MM.1S (cell line): Measurements from ENCODE around the gene DISP3.

Source experiments
- DNase-seq: peaks from one replicate; pipeline ENCODE4 v3.0.0-alpha.2; 2015
- H2AFZ ChIP-seq: fragments of 300-600 bp; sonication (generic); 2 replicates; pipeline ENCODE4 v1.6.0; 2016; ENCODE audit warnings: antibody characterized with exemption, low read length
- H3F3A ChIP-seq: fragments of 300-600 bp; sonication (generic); 2 replicates; pipeline ENCODE4 v1.6.1; 2016; ENCODE audit warnings: mild to moderate bottlenecking, antibody characterized with exemption, low read length, moderate library complexity, mixed read lengths; ENCODE audit not compliant: insufficient read depth
- H3K27ac ChIP-seq: fragments of 300-600 bp; sonication (generic); 2 replicates; pipeline ENCODE4 v1.5.1; 2016; ENCODE audit warnings: mild to moderate bottlenecking, low read length
- H3K27me3 ChIP-seq: fragments of 300-600 bp; sonication (generic); replicated peaks from 2 replicates; pipeline ENCODE4 v1.6.0; 2016; ENCODE audit warnings: low read length; ENCODE audit not compliant: insufficient read depth
- H3K36me3 ChIP-seq: fragments of 300-600 bp; sonication (generic); replicated peaks from 2 replicates; pipeline ENCODE4 v1.6.1; 2016; ENCODE audit warnings: mild to moderate bottlenecking, low read length, mixed read lengths; ENCODE audit not compliant: insufficient read depth
- H3K4me1 ChIP-seq: fragments of 300-600 bp; sonication (generic); 2 replicates; pipeline ENCODE4 v1.6.1; 2016; ENCODE audit warnings: low read length, mixed read lengths
- H3K4me2 ChIP-seq: fragments of 300-600 bp; sonication (generic); 2 replicates; pipeline ENCODE4 v1.6.0; 2016; ENCODE audit warnings: low read depth, low read length
- H3K4me3 ChIP-seq: fragments of 300-600 bp; sonication (generic); 2 replicates; pipeline ENCODE4 v1.5.1; 2016; ENCODE audit warnings: low read length, mixed read lengths
- H3K79me2 ChIP-seq: fragments of 300-600 bp; sonication (generic); 2 replicates; pipeline ENCODE4 v1.6.1; 2016; ENCODE audit warnings: mixed run types, low read length, mixed read lengths
- H3K9ac ChIP-seq: fragments of 300-600 bp; sonication (generic); 2 replicates; pipeline ENCODE4 v1.6.1; 2016; ENCODE audit warnings: low read length, mixed read lengths
- H3K9me2 ChIP-seq: fragments of 300-600 bp; sonication (generic); replicated peaks from 2 replicates; pipeline ENCODE4 v1.6.1; 2016; ENCODE audit warnings: mild to moderate bottlenecking, low read length, mixed read lengths; ENCODE audit not compliant: insufficient read depth
- H3K9me3 ChIP-seq: fragments of 300-600 bp; sonication (generic); replicated peaks from 2 replicates; pipeline ENCODE4 v1.6.1; 2016; ENCODE audit warnings: mild to moderate bottlenecking, low read length, mixed read lengths; ENCODE audit not compliant: insufficient read depth
- H4K20me1 ChIP-seq: fragments of 300-600 bp; sonication (generic); 2 replicates; pipeline ENCODE4 v1.6.1; 2016; ENCODE audit warnings: mild to moderate bottlenecking, low read length, moderate library complexity, mixed read lengths; ENCODE audit not compliant: insufficient read depth
- EZH2 ChIP-seq: fragments of 300-600 bp; sonication (generic); optimal IDR thresholded peaks from 2 replicates; pipeline ENCODE3; 2017; ENCODE audit warnings: low read depth, mild to moderate bottlenecking, antibody characterized with exemption, low read length, mixed read lengths
- EZH2phosphoT487 ChIP-seq: fragments of 300-600 bp; sonication (generic); IDR thresholded peaks from 2 replicates; pipeline ENCODE4 v1.6.1; 2018; ENCODE audit warnings: antibody characterized with exemption, low read length
- TF ChIP-seq, protein P1 (sequence below): fragments of 300-600 bp; sonication (generic); IDR thresholded peaks from 2 replicates; pipeline ENCODE4 v1.5.1; 2016; ENCODE audit warnings: antibody characterized with exemption, low read length, mixed read lengths

The DISP3 gene

DNA sequence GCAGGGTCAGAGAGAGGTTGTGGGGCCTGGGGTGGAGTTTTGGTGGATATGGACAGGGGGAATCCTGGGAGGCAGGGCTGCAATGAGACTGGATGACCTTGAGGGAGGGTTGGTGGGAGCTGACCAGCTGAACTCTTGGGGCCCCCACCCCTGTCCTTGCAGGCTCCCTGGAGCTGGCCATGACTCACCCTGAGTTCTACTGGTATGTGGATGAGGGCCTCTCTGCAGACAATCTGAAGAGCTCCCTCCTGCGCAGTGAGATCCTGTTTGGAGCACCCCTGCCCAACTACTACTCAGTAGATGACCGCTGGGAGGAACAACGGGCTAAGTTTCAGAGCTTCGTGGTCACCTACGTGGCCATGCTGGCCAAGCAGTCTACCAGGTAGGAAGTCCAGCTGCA lies 23.6 kb downstream of the DISP3 start:
- Histone ChIP-seq H3K9ac (no peak overlapping the region), H3K9me2 (no peaks in the 10 kb centered on the region), H3K4me1 (no peaks in the 10 kb centered on the region), H3K4me2 (no peak overlapping the region), H3K27ac (no peak overlapping the region), H3K4me3 (no peak overlapping the region), H3K9me3 (no peaks in the 10 kb centered on the region), H3K36me3 (no peaks in the 10 kb centered on the region), H4K20me1 (no peaks in the 10 kb centered on the region), H3K27me3 (peaks cover 60% of the 10 kb centered on the region), H3F3A (no peaks in the 10 kb centered on the region), H2AFZ (no peak overlapping the region), H3K79me2 (no peaks in the 10 kb centered on the region)
- TF ChIP-seq, protein P1, sequence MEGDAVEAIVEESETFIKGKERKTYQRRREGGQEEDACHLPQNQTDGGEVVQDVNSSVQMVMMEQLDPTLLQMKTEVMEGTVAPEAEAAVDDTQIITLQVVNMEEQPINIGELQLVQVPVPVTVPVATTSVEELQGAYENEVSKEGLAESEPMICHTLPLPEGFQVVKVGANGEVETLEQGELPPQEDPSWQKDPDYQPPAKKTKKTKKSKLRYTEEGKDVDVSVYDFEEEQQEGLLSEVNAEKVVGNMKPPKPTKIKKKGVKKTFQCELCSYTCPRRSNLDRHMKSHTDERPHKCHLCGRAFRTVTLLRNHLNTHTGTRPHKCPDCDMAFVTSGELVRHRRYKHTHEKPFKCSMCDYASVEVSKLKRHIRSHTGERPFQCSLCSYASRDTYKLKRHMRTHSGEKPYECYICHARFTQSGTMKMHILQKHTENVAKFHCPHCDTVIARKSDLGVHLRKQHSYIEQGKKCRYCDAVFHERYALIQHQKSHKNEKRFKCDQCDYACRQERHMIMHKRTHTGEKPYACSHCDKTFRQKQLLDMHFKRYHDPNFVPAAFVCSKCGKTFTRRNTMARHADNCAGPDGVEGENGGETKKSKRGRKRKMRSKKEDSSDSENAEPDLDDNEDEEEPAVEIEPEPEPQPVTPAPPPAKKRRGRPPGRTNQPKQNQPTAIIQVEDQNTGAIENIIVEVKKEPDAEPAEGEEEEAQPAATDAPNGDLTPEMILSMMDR: no peak
- TF ChIP-seq EZH2phosphoT487 (no peak), EZH2 (no peak)
- no peak for DNase-seq

DNA sequence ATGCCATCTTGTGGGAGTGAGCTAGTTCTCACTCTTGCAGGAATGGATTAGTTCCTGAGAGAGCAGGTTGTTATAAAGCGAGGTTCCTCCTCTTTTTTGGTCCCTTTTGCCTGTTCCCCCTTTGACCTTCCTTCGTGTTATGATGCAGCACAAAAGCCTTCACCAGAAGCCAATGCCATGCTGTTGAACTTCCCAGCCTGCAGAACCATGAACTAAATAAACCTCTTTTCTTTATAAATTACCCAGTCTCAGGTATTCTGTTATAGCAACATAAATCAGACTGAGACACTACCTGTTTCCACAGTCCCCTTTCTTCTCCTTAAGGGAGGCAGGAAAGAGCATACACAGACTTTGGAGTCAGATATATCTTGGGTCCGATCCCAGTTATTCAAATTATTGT lies 25.6 kb downstream of the DISP3 start:
- Histone ChIP-seq H3K79me2 (no peaks in the 10 kb centered on the region), H3F3A (no peaks in the 10 kb centered on the region), H3K4me3 (no peak overlapping the region), H3K27me3 (peaks cover 47% of the 10 kb centered on the region), H3K9ac (no peak overlapping the region), H3K9me3 (no peaks in the 10 kb centered on the region), H2AFZ (no peak overlapping the region), H3K9me2 (no peaks in the 10 kb centered on the region), H3K4me2 (no peak overlapping the region), H4K20me1 (no peaks in the 10 kb centered on the region), H3K4me1 (no peaks in the 10 kb centered on the region), H3K27ac (no peak overlapping the region), H3K36me3 (no peaks in the 10 kb centered on the region)
- TF ChIP-seq EZH2 (no peak), EZH2phosphoT487 (no peak)
- TF ChIP-seq, protein P1: no peak
- DNase-seq: no peak

DNA sequence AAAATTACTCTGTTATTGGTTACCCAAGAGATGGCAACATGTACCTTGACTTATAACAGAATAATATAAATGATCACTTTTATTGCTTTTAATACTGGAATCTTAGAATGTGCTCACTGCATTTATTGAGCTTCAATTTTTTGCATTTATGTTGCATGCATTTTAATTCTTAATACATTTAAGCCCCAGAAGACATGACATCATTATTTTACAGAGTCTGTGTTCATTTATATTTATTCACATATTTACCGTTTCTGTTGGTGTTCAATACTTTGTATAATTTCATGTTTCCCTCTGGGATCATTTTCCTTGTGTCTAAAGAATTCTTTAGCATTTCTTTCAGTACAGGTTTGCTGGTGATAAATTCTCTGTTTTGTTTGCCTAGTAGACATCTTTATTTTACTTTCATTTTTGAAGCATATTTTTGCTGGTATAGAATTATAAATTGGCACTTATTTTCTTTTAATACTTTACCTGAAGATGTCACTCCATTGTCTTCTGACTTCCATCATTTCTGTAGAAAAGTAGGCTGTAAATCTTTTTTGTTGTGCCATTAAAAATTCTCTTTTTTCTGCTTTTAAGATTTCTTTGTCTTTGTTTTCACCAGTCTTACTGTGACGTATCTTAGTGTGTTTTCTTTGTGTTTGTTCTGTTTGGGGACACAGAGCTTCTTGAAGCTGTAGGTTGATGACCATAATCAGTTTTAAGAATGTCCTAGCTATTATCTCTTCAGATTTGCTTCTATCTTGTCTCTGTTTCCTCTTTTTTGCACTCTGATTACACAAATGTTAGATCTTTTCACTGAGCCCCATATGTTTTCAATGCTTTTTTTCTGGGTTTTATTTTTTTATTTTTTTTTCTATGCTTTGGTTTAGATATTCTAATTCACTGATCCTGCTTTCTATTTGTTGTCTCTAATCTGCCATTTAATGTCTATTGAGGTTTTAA lies 26.9 kb downstream of the DISP3 start:
- Histone ChIP-seq H3K9ac (no peak overlapping the region), H2AFZ (no peak overlapping the region), H3K4me3 (no peak overlapping the region), H4K20me1 (no peaks in the 10 kb centered on the region), H3F3A (no peaks in the 10 kb centered on the region), H3K4me2 (no peak overlapping the region), H3K79me2 (no peaks in the 10 kb centered on the region), H3K9me3 (no peaks in the 10 kb centered on the region), H3K27ac (no peak overlapping the region), H3K36me3 (no peaks in the 10 kb centered on the region), H3K4me1 (no peaks in the 10 kb centered on the region), H3K27me3 (peaks cover 35% of the 10 kb centered on the region), H3K9me2 (no peaks in the 10 kb centered on the region)
- TF ChIP-seq, protein P1: no peak
- no peak for DNase-seq
